ENCODE results near the gene DLGAP1.
"Not testable (repeated sequence)": the region's sequence is repeated elsewhere in the genome, so short reads cannot be mapped to it uniquely, and the experiment has no call there.

The DLGAP1 gene

GRCh38 chr18:4455113-4455811 lies at the start of gene DLGAP1:
TSS of gene DLGAP1 (minus strand) at chr18:4455307.
- peaks cover 12% of the 10 kb centered on the region for H3K9me3 Mint-ChIP-seq (ENCODE audit: low read depth)
- no peak within 1 kb of the TSS for H3K4me3 Mint-ChIP-seq
- peaks cover 24% of the 10 kb centered on the region for H3K27me3 Mint-ChIP-seq
- H3K27ac Mint-ChIP-seq: no peak within 1 kb of the TSS
- peaks cover 1% of the 10 kb centered on the region for H3K4me1 Mint-ChIP-seq (ENCODE audit: low read depth)
- H3K36me3 Mint-ChIP-seq: peaks cover 2% of the 10 kb centered on the region

- H3K27me3 Mint-ChIP-seq; H3K36me3 Mint-ChIP-seq; H3K27ac Mint-ChIP-seq; H3K4me3 Mint-ChIP-seq; H3K4me1 Mint-ChIP-seq (ENCODE audit: low read depth): not testable (repeated sequence)
- peaks cover 12% of the 10 kb centered on the region for H3K9me3 Mint-ChIP-seq (ENCODE audit: low read depth)
Observed at GRCh38 chr18:4494703-4495284, 39.7 kb upstream of the DLGAP1 start.

DNA sequence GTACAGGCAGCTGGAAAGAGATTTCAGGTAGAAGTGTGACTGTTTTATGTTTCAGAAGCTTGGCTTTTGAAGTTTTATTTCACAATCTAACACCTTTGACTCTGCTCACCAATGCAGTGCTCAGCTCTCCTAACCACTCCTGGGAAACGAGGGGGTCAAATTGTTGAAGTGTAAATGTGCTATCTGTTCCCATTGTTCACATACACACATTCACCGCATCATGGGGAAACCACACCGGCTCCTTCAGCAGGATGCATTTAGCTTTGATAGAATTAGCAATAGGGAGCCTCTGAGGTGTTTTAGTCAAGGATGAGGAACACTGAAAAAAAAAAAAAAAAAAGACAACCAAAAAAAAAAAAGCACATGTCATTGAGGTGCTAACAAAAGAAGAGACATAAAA lies 13.4 kb upstream of the DLGAP1 start:
- Mint-ChIP-seq H3K4me1 (ENCODE audit: low read depth) (no peaks in the 10 kb centered on the region), H3K4me3 (no peak overlapping the region), H3K9me3 (ENCODE audit: low read depth) (peaks cover 6% of the 10 kb centered on the region), H3K36me3 (no peaks in the 10 kb centered on the region), H3K27me3 (no peaks in the 10 kb centered on the region), H3K27ac (no peak overlapping the region)

GRCh38 chr18:4454537-4455112 lies 482 bp downstream of the DLGAP1 start:
- Mint-ChIP-seq H3K4me3 (no peak overlapping the region), H3K36me3 (peaks cover 2% of the 10 kb centered on the region), H3K27me3 (peaks cover 27% of the 10 kb centered on the region), H3K4me1 (ENCODE audit: low read depth) (peaks cover 1% of the 10 kb centered on the region), H3K27ac (no peak overlapping the region), H3K9me3 (ENCODE audit: low read depth) (peaks cover 10% of the 10 kb centered on the region)

GRCh38 chr18:4453874-4454536 lies 1.1 kb downstream of the DLGAP1 start:
- peaks cover 10% of the 10 kb centered on the region for H3K9me3 Mint-ChIP-seq (ENCODE audit: low read depth)
- peaks cover 1% of the 10 kb centered on the region for H3K4me1 Mint-ChIP-seq (ENCODE audit: low read depth)
- no peak overlapping the region for H3K27ac Mint-ChIP-seq
- H3K4me3 Mint-ChIP-seq: no peak overlapping the region
- H3K36me3 Mint-ChIP-seq: peaks cover 2% of the 10 kb centered on the region
- peaks cover 29% of the 10 kb centered on the region for H3K27me3 Mint-ChIP-seq

- Mint-ChIP-seq H3K4me3 (no peak overlapping the region), H3K9me3 (ENCODE audit: low read depth) (peaks cover 6% of the 10 kb centered on the region), H3K36me3 (peaks cover 2% of the 10 kb centered on the region), H3K4me1 (ENCODE audit: low read depth) (peaks cover 1% of the 10 kb centered on the region), H3K27ac (no peak overlapping the region), H3K27me3 (peaks cover 29% of the 10 kb centered on the region)
Observed at GRCh38 chr18:4453567-4453873, 1.6 kb downstream of the DLGAP1 start.

- Mint-ChIP-seq H3K4me1 (ENCODE audit: low read depth) (no peaks in the 10 kb centered on the region), H3K27me3 (peaks cover 24% of the 10 kb centered on the region), H3K27ac (no peak overlapping the region), H3K4me3 (no peak overlapping the region), H3K9me3 (ENCODE audit: low read depth) (no peaks in the 10 kb centered on the region), H3K36me3 (no peaks in the 10 kb centered on the region)
Observed at GRCh38 chr18:4450065-4450658, 4.9 kb downstream of the DLGAP1 start.

DNA sequence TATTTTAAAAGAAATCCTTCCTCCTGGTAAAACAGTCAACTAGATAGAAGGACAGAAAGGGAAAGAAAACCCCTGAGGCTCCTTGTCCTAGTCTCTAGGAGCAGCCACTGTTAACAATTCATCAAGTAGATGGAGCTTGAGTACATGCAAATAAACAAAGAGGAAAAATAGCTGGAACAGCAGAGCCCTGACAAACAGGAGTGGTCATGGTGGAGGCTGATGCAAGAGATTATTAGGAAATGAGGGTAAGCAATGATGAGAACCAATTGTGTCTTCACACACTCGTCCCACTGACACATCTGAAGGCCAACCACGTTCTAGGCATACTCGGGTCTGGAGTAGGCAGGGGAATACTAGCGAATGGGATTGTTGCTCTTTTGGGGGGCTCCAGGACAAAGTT lies 9.2 kb downstream of the DLGAP1 start:
- no peaks in the 10 kb centered on the region for H3K9me3 Mint-ChIP-seq (ENCODE audit: low read depth)
- no peaks in the 10 kb centered on the region for H3K36me3 Mint-ChIP-seq
- no peaks in the 10 kb centered on the region for H3K4me1 Mint-ChIP-seq (ENCODE audit: low read depth)
- peaks cover 8% of the 10 kb centered on the region for H3K27me3 Mint-ChIP-seq
- H3K27ac Mint-ChIP-seq: no peak overlapping the region
- H3K4me3 Mint-ChIP-seq: no peak overlapping the region

GRCh38 chr18:4444306-4444705 lies 10.8 kb downstream of the DLGAP1 start:
- Mint-ChIP-seq H3K4me3 (no peak overlapping the region), H3K4me1 (ENCODE audit: low read depth) (no peaks in the 10 kb centered on the region), H3K36me3 (no peaks in the 10 kb centered on the region), H3K9me3 (ENCODE audit: low read depth) (no peaks in the 10 kb centered on the region), H3K27ac (no peak overlapping the region), H3K27me3 (no peaks in the 10 kb centered on the region)

DNA sequence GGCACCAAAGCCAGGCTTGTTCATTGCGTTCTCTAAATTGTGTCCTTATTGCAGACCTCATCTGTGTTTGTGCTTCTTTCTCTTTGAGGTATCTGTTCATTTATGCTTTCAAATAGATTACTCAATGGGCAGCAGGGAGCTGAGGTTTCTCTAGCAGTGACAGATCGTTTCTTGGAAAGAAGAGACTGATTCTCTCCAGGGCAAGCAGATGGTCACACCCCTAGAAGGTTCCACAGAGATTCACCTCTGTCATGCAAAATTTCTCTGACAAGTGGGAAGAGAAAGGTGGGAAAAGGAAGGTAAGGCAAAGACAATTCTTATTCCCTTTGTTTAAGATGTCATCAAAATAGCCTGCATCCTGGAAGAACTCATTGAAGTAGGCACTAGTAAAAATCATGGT lies 14.0 kb downstream of the DLGAP1 start:
- Mint-ChIP-seq H3K4me3 (no peak overlapping the region), H3K27me3 (no peaks in the 10 kb centered on the region), H3K36me3 (no peaks in the 10 kb centered on the region), H3K4me1 (ENCODE audit: low read depth) (no peaks in the 10 kb centered on the region), H3K27ac (no peak overlapping the region), H3K9me3 (ENCODE audit: low read depth) (no peaks in the 10 kb centered on the region)

- Mint-ChIP-seq H3K27me3 (no peaks in the 10 kb centered on the region), H3K36me3 (no peaks in the 10 kb centered on the region), H3K4me3 (no peak overlapping the region), H3K27ac (no peak overlapping the region), H3K4me1 (ENCODE audit: low read depth) (no peaks in the 10 kb centered on the region), H3K9me3 (ENCODE audit: low read depth) (no peaks in the 10 kb centered on the region)
Observed at GRCh38 chr18:4438938-4439337, 16.2 kb downstream of the DLGAP1 start.

GRCh38 chr18:4433717-4434116 lies 21.4 kb downstream of the DLGAP1 start:
- H3K4me3 Mint-ChIP-seq: no peak overlapping the region
- H3K36me3 Mint-ChIP-seq: no peaks in the 10 kb centered on the region
- no peak overlapping the region for H3K27ac Mint-ChIP-seq
- H3K27me3 Mint-ChIP-seq: no peaks in the 10 kb centered on the region
- no peaks in the 10 kb centered on the region for H3K4me1 Mint-ChIP-seq (ENCODE audit: low read depth)
- H3K9me3 Mint-ChIP-seq (ENCODE audit: low read depth): no peaks in the 10 kb centered on the region

DNA sequence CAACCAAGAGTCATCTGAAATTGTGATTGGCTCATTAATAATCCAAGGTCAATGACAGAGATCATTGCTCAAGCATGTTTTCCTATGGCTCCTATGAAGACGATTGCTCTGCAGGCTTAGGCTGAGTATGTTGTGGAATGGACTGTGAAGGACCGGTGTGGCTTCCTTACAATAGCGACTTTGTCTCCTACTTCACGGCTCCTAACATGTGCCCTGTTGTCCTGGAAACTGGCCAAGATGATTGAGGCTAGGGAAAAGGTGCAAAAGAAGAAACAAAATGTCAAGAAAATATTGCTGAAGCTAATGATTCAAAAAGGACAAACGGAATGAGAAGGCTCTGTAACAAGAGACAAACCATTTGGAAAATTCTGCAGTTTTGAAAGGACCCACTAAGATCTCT lies 24.3 kb downstream of the DLGAP1 start:
- no peak overlapping the region for H3K27ac Mint-ChIP-seq

DNA sequence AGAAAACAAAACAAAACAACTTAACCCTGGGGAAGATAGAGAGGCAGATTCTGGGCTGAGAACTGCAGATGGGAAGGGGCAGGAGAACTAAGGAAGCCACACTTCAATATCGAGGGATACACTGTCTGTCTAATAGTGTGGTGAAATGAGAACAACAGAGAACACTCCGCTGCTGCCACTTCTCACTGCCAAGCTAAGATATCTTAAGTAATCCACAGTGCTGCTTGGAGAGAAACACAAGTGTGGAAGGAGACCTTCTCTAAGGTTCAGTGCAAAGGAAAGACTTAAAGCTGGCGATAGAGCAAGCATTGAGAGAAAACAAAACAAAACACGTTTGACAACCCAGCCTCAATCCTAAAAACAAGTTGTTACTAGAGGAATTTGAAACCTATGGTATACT lies 37.4 kb downstream of the DLGAP1 start:
- no peak overlapping the region for H3K27ac Mint-ChIP-seq
- H3K4me3 Mint-ChIP-seq: no peak overlapping the region
- H3K27me3 Mint-ChIP-seq: no peaks in the 10 kb centered on the region
- no peaks in the 10 kb centered on the region for H3K36me3 Mint-ChIP-seq
- no peaks in the 10 kb centered on the region for H3K4me1 Mint-ChIP-seq (ENCODE audit: low read depth)
- peaks cover 24% of the 10 kb centered on the region for H3K9me3 Mint-ChIP-seq (ENCODE audit: low read depth)

More for the DNA sequence above, 24.3 kb downstream of the DLGAP1 start:
- no peaks in the 10 kb centered on the region for H3K36me3 Mint-ChIP-seq
- H3K9me3 Mint-ChIP-seq (ENCODE audit: low read depth): no peaks in the 10 kb centered on the region
- H3K27me3 Mint-ChIP-seq: no peaks in the 10 kb centered on the region
- H3K4me1 Mint-ChIP-seq (ENCODE audit: low read depth): no peaks in the 10 kb centered on the region
- H3K4me3 Mint-ChIP-seq: no peak overlapping the region

DNA sequence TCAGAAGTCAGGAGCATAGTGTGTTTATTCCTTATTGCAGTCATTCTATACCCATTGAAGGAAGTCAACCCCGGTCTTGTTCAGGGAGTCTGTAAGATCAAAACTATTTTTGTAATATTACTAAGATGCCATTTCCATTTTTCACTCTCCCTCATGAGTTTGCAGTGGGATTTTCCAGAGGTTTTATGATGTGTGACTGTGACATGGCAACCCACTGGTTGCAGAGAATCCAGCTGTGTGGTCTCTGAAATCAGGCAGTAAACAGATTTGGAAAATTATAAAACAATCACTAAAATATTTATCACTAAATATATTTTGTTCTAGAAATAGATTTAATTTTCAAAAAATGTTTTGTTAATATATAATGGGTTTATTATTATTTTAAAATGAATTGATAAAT lies 38.1 kb downstream of the DLGAP1 start:
- Mint-ChIP-seq H3K4me1 (ENCODE audit: low read depth) (no peaks in the 10 kb centered on the region), H3K4me3 (no peak overlapping the region), H3K9me3 (ENCODE audit: low read depth) (peaks cover 24% of the 10 kb centered on the region), H3K27me3 (no peaks in the 10 kb centered on the region), H3K27ac (no peak overlapping the region), H3K36me3 (no peaks in the 10 kb centered on the region)
